ENCODE measurements around the gene LPP.
A peak's percentile ranks its signal among the peaks of the same experiment; 100 is the strongest.

LPP gene

DNA sequence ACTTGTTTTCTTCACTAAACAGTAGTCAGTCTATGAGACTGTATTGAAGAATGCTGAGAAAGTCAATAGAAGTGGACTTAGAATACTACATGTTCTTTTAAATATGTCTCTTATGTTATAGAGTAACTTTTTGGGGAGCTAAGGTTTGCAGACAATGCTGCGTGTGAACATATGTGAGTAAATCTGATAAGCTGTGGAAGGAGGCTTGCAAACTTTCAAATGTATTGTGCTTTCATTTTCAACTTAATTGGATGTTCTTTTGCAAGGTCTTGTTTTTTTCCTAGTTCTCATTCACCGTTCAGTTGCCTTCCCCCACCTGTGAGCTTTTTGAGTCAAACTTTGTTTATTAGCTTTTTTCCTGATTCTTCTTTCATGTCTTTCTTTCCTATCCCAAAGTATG is 176.2 kb downstream of the LPP start:
- DNase-seq (ENCODE audit: low read depth in 2 of 2): no peak

DNA sequence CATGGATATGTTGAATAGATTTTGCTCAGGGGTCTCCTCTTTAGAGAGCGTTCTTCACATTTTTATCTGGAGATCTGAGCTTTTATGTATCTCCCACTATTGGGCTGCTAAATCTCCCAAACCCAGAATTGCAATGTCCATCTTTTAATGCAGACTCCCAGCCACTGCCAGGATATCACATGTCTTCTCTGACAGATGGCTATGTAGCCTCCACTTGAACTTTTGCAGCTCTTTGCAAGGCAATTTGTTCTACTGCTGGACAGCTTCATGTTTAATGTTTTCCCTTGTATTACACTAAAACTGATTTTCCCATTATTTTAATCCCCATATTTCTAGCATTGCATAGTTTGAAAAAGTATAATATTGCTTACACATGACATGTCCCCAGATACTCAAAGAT is 177.2 kb downstream of the LPP start:
- no peak for DNase-seq (ENCODE audit: low read depth in 2 of 2)

DNA sequence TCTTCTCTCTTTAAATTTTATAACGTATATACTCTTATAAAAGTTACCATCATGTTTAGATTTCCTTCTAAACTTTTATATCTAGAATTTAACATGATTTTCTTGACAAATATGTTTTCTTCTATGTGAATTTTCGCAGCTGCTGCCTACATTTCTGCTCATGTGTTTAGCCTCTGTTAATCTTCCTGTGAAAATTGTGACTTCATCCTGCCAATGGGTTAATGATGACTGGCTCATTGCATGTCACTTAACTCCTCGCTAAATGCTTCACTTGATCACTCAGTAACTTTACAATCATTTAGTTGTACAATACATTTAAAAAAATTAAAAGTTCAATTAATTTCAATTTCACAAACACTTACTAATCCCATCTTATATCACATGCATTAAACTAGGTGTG is 178.1 kb downstream of the LPP start:
- no peak for DNase-seq (ENCODE audit: low read depth in 2 of 2)

DNA sequence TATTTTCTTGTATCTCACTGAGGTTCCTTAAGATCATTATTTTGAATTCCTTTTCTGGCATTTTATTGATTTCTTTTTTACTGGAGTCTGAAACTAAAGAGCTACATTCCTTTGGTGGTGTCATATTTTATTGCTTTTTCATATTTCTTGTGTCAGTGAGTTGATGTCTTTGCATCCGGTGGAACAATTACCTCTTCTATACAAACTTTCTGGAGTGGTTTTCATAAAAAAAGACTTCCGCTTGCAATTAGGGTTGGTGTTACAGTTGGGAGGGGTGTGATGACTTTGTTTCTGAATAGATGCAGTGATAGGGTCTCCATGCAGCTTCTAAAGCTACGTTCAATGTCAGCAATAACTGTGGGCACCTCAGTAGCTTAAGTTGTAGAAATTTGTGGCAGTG is 181.7 kb downstream of the LPP start:
- no peak for DNase-seq (ENCODE audit: low read depth in 2 of 2)

DNA sequence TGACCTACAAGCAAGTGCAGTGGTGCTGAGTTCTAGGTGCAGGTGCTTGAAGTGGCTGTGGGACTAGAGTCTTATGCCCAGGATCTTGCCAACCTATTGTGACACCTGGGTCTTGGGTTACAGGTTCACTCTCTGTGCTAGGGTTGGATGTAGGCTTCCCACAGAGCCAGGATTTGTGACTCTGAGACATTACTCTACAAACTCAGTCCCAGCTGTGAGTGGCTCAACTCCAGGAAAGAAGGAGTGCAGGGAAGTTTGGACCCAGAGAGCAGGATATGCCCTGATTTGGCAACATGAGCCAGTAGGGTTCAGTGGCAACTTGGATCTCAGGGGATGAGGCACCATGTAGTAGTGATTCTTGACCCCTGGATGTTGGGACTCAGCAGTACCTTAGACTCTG is 182.2 kb downstream of the LPP start:
- DNase-seq (ENCODE audit: low read depth in 2 of 2): no peak

DNA sequence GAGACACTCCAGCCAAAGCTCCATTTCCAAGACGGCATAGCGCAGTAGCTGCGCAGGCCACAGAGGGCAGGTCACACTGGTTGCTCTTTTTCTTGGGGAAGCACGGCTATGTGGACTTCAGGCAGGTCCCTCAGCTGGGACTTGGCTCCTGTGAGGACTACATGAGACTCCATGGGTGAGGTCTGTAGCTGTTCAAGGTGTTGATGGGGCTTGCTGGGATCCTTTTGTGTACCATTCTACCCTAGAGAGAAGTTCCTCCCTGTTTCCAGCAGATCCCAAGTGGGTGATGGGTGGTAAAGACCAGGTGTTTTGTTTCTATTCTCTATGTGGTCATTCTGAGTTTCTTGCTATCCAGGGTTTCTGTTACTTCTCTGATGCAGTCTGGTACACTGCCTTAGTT is 183.3 kb downstream of the LPP start:
- DNase-seq (ENCODE audit: low read depth in 2 of 2): no peak

DNA sequence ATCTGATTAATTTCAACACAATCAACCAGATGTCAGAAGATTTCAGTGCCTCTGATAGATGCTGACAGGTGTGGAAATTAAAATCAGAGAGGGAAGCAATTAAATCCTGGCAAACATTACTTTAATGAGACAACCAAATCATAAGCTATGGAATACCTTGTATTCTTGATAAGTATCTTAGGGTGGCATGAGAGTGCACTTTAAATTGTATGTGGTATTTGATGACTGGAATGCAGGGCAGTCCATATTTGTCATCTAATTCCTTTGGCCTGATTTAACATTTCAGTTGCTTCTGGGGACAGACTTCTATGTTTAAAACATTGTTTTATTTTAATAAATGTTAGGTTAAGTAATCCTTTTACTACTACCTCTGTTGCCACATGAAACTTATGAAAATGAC is 184.1 kb downstream of the LPP start:
- no peak for DNase-seq (ENCODE audit: low read depth in 2 of 2)

DNA sequence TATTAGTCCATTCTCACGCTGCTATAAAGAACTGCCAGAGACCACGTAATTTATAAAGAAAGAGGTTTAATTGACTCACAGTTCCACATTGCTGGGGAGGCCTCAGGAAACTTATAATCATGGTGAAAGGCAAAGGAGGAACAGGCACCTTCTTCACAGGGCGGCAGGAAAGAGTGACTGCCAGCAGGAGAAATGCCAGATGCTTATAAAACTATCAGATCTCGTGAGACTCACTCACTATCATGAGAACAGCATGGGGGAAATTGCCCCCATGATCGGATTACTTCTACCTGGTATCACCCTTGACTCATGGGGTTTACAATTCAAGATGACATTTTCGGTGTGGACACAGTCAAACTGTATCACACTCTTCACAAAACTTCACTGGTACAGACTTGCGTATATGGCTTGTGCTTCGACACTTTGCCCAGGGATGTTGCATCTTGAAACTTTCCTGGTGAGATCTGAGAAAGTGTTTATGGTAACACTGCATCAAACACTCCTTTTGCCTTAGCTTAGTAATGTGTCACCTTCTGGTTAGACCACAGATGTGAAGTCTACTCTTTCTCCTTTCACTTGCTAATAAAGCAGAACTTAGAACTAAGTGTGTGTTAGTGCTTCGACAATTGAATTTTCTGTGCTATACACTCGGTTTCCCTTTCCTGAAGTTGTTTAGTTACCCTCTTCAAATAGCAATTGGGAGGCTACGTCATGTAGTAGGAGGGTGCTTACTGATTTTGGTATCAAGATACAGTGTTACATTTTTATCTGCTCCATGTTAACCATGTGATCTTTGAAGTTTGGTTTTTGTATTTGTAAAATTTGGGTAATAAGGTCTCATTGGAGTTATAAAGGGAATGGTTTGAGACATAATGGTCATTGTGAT is 185.7 kb downstream of the LPP start:
- DNase-seq (ENCODE audit: low read depth in 2 of 2): peak in 1 of 2 experiments; percentile 36

DNA sequence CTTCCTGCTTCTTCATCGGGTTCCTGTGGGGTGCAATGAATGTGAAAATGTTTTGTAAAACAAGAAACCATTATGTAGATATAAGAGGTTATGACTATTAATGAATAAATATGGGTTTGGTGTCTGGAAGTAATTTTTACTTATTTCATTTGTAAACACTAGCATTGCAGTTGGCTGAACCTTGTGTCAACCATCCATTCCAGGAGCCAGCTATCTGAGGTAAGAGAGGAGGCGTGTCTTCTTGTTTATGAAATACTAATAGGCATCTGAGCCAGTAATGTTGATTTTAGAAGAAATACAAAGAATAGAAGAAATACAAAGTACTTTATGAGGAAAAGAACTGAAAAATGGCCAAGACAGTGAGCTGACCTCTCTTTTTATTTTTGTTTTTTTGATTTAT is 187.5 kb downstream of the LPP start:
- no peak for DNase-seq (ENCODE audit: low read depth in 2 of 2)

DNA sequence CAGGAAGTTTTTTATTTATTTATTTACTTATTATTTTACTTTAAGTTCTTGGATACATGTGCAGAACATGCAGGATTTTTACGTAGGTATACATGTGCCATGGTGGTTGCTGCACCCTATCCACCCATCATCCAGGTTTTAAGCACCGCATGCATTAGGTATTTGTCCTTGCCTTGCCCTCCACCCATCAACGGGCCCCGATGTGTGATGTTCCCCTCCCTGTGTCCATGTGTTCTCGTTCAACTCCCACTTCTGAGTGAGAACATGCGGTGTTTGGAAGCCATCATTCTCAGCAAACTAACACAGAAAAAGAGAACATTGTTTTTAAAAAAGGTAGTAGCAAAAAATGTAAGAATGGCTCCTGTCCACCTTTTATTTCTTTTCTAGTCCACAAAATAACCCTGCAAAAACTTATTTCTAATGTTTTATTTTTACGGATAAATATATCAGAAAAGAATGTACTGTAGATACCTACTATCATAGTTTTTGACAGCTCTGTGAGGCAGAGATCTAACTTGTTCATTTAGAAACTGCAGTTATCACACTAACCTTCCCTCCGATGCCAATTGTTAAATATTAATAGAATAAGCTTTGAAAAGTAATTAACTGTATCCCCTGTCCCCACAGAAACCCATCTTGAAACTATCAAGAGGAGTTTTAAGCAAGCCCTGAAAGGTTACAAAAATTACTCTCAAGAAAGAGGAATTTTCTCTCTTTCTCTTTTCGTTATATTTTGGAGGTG is 189.2 kb downstream of the LPP start:
- DNase-seq (ENCODE audit: low read depth in 2 of 2): no peak

DNA sequence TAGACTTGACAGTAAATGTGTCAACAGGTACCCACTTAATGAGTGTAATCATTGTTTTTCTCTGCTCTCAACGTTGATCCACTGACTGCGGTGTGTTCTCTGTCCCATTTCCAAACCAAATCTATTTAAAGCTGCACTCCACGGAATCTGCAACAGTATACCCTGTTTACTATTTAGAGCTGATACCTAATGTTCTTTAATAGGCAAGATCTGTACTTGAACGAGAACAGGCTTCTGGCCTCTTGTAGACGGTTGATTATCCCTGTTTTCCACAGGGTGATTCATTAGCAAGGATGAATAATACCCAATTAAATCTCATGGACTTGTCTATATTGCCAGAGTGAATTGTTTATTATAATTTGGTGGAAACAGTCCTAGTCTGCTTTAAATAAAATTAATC is 189.9 kb downstream of the LPP start:
- DNase-seq (ENCODE audit: low read depth in 2 of 2): no peak

DNA sequence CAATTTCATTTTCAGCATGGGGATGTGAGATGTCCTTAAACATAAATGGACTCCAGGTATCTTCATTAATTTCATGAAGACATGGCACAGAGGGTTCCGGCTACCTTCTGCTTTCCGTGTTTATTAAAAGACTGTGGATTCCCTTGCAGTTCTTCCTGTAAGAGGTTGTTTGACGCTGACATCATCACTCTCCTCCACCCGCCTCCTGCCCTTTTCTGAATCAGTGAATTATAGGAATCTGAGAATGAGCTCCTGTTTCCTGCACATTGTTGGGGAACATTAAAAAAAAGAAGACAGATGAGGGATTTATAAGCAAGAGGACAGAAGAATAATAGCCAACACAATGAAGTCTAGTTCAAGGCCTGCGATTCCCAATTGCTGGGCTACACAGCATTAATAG is 191.3 kb downstream of the LPP start:
- DNase-seq (ENCODE audit: low read depth in 2 of 2): no peak

DNA sequence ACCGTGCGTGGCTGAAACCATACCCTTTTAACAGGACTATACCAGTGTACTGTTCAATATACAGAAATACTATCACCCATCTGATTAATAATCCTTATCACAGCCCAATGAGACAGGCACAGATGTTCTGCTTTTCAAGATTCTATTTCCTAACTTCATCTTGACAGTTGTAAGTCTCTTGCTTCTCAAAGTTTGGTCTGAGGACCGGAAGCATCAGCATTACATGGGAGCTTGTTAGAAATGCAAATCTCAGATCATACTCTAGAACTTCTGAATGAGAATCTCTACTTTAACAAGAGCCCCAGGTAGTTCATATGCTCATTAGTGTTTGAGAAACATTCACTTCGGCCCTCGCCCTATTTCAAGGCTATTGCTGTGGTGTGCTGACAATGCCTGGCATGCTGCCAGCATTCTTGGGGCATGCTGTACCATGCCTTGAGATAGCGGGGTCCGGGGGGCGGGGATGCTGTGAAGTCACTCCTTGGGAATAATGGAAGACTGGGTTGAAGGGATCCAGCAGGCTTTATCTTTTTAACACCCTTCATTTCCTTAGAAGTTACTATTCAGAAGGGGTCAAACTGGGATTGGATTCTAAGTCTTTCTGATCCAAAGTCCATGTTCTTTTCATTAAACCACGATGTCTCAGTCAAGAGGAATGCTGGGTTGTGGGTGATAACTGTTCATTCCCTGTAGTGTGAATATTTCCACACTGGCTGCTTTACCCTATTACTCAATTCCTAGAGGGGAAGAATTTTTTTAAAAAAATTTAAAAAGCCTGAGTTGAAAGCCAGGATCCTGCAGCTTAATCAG is 194.7 kb downstream of the LPP start:
- DNase-seq (ENCODE audit: low read depth in 2 of 2): no peak

DNA sequence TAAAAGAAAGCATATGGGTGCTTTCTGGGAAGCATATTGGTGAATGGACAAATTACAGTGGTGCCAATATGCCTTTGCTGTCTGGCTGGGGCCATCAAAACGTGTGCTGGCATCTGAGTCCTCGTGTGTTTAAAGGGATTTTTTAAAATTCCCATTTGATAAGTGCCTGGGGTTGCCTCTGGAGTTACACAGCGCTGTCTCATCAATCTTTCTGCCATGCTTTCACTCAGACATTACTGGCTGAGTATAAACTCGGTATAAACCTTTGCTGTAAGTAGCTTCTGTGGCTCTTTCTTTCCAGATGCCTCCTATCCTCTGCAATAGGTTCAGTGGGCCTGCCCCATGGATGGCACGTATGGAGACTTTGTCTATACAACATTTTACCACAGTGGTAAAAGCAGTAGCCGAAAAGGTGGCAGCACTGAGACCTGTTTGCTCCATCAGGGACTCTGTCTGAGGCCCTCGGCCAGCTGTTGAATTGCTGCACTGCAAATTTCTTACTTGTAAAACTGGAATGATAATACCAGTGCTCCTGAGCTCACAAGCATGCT is 195.5 kb downstream of the LPP start:
- DNase-seq (ENCODE audit: low read depth in 2 of 2): no peak

DNA sequence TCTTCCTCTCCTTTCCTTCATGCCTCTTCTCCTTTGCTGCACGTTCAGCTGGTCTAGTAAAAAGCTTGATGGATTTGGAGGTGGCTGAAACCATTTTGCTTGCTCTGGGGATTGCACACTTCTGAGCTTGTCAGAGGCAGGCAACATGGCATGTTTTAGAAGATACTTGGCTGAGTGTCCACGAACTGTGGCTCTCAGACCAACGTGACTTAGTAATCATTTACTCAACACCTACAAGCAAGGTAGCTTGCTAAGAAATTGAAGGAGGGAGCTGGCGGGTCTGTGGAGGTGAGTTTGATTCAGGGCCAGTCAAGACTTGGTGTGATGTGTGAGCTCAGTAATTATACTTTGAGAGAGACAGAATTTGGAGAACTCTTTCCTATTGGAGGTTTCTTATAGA is 196.0 kb downstream of the LPP start:
- DNase-seq (ENCODE audit: low read depth in 2 of 2): no peak

DNA sequence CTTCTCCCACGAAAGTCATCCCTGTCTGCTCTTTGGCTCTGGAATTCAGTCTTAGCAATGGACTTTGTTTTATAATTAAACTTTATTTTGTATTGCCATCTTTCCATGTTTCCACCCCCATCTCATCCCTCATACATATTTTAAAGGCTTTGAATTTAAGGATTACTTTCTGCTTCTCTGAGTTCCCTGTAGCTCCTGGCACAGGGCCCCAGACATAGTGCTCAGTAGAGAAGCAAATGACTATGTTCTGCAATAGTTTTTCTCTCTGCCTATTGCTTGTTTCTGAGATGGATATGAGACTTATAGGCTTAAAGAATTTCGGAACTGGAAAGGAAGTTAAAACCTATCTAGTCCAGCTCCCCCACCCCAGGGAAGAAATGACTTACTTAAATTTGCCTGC is 197.0 kb downstream of the LPP start:
- DNase-seq (ENCODE audit: low read depth in 2 of 2): no peak

DNA sequence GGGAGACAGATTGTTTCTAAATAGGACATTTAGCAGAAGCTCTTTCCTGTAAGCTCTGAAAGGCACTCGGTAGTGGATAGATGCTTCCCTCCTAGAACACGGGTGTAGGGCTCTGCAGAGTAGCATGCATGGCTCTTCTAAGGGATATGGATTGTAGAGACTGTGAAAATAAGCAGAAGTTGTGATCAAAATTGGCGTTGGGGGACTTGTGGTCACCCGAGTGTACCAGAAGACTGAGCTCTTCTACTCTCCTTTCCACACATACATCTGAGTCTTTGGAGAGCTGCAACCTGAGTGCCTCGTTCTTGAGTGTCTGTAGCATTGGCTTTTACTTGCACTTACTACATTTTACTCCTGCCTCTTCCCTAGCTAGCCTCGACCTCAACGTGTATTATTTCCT is 197.7 kb downstream of the LPP start:
- DNase-seq (ENCODE audit: low read depth in 2 of 2): no peak

DNA sequence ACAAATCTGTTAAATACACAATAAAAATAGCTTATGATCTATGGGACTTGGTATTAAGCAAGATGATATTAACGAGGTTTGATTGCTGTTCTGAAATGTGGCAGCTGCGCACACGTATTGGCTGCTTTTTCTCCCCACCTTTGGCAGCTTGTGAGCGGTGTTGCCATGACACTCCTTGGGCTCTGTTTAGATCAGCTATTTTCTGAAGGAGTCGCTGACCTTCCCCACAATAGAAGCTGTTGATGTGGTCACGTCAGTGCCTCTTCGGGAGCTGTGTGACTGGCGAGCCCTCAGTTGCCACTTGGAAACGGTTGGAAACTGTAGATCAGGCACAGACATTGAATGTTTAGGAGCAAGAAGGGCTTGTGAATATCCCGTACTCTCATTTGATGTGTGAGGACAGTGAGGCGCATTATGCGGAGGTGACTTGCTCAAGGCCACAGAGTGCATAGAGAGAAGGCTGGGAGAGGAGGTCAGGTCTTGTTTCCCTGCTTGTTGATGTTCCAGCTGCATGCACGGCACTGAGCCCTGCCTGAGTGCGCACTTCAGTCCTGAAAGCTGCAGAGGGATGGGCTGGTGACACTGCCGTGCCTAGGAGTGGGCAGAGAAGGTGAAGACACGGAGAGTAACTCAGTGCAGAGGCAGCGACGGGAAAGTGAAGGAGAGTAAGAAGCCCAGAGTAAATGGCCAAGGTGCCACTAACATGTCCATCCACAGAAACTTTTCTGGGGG is 198.4 kb downstream of the LPP start:
- no peak for DNase-seq (ENCODE audit: low read depth in 2 of 2)

DNA sequence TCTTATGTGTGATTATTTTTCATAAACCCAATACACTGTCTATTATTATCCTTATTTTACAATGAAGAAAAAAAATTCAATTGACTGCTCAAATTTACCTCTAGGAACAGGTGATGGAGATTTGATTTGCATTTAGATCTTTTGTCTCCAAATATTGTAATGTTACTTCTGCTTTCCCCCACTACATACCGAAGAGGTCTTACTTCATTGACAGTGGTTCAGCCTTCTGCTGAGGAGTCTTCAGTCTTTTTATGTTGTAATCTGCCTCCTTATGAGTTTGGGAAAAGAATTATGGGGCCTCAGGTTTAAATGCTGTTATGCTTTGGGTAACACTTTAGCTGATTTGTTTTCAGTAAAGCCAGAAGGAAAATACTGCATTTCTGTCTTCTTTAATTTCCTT is 199.5 kb downstream of the LPP start:
- no peak for DNase-seq (ENCODE audit: low read depth in 2 of 2)

DNA sequence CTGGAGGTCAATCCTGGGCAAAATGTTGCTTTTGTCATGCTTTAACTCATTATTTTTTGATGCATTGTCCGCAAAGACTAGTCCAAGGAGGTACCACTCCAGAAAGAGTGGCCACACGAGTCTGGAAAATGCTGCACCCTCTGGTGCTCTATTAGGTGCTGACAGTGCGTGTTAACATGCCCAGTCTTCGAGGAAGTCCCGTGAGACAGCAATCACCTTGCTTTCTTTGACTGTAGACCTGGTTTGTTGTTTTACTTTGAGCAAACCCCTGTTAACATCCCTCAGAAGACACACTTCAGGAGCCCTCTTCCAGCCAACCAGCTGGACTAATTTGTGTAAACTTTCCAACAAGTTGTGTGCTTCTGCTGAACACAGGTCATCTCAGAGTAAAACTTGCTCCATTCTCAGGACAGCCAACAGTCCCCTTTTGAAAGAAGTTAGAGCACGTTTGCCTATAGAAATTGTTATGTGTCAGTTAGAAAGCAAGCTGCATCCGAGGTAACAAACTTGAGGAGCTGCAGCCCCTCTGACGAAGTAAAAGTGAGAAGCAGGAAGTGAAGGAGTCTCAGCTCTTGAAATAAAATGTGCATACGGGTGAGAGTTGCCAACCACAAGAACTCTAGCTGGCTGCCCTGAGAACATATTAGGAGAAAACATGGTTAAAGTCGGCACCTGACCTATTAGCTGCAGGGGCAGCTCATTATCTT is 205.0 kb downstream of the LPP start:
- DNase-seq (ENCODE audit: low read depth in 2 of 2): no peak

DNA sequence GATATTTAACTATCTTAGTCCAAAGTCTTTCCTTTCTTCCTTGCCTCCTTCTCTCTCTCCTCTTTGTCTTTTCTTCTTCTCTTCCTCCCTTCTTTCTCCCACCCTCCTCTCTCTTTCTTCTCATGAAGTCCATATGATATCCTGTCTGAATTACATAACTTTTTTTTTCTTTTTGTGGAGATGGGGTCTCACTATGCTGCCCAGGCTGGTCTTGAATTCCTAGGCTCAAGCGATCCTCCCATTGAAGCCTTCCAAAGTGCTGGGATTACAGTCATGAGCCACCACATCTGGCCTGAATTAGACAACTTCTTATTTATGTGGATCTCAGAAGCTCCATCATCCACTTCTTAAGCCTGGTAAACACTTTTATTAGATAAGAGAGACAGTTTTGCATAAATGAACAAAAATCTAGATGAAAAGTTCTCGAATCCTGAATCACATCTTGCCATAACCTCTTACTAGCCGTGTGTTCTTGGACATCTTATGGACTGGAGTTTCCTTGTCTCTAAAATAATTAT is 206.5 kb downstream of the LPP start:
- DNase-seq (ENCODE audit: low read depth in 2 of 2): no peak

Measured in stimulated activated CD4-positive, alpha-beta T cell treated with anti-CD3 and anti-CD28 coated beads, Interleukin-12 subunit alpha, Interleukin-12 subunit beta, amount 100 ng/mL, for 24 hours (primary cell).